ENCODE measurements around the gene CSGALNACT2.

Gene CSGALNACT2

GRCh38 chr10:43128331-43128730, 9.9 kb upstream of the CSGALNACT2 start:
- H3K4me1 ChIP-seq: no peaks in the 10 kb centered on the region

GRCh38 chr10:43128958-43129706, 9.1 kb upstream of the CSGALNACT2 start:
- intact Hi-C loops (cut with DNase I; ENCODE audit: low total_unique reads): no loop called here
- H3K4me3 ChIP-seq: no peak overlapping the region
- DNase-seq: no peak
- TF ChIP-seq CTCF (IDR thresholded peaks at IDR 0.05): no peak
- peaks cover 0 to 4% (median 0%) of the 10 kb centered on the region in 3 donors for H3K36me3 ChIP-seq
- no peaks in the 10 kb centered on the region for H3K9me3 ChIP-seq
- no peak overlapping the region for H3K27ac ChIP-seq
- no peaks in the 10 kb centered on the region for H3K27me3 ChIP-seq
- H3K4me1 ChIP-seq: no peaks in the 10 kb centered on the region

More at GRCh38 chr10:43128331-43128730, 9.9 kb upstream of the CSGALNACT2 start:
- TF ChIP-seq CTCF (IDR thresholded peaks at IDR 0.05): no peak
- H3K36me3 ChIP-seq: peaks cover 0 to 4% (median 0%) of the 10 kb centered on the region in 3 donors
- no peaks in the 10 kb centered on the region for H3K27me3 ChIP-seq
- no peak for DNase-seq
- no peak overlapping the region for H3K4me3 ChIP-seq
- no peaks in the 10 kb centered on the region for H3K9me3 ChIP-seq
- H3K27ac ChIP-seq: no peak overlapping the region
- intact Hi-C loops (cut with DNase I; ENCODE audit: low total_unique reads): no loop called here

- no peaks in the 10 kb centered on the region for H3K9me3 ChIP-seq
- no peaks in the 10 kb centered on the region for H3K4me1 ChIP-seq
- H3K36me3 ChIP-seq: peaks cover 0 to 4% (median 0%) of the 10 kb centered on the region in 3 donors
- DNase-seq: no peak
- no peak overlapping the region for H3K27ac ChIP-seq
- H3K4me3 ChIP-seq: no peak overlapping the region
- no peaks in the 10 kb centered on the region for H3K27me3 ChIP-seq
- intact Hi-C loops (cut with DNase I; ENCODE audit: low total_unique reads): no loop called here
- TF ChIP-seq CTCF (IDR thresholded peaks at IDR 0.05): no peak
Observed at GRCh38 chr10:43130770-43131171, 7.5 kb upstream of the CSGALNACT2 start.

- DNase-seq: no peak
- no peak for TF ChIP-seq CTCF (IDR thresholded peaks at IDR 0.05)
- H3K9me3 ChIP-seq: no peaks in the 10 kb centered on the region
- no peaks in the 10 kb centered on the region for H3K27me3 ChIP-seq
- intact Hi-C loops (cut with DNase I; ENCODE audit: low total_unique reads): no loop called here
- H3K4me1 ChIP-seq: peaks cover 0 to 3% (median 1%) of the 10 kb centered on the region in 4 donors
- H3K27ac ChIP-seq: no peak overlapping the region
- no peak overlapping the region for H3K4me3 ChIP-seq
- peaks cover 0 to 4% (median 0%) of the 10 kb centered on the region in 3 donors for H3K36me3 ChIP-seq
Observed at GRCh38 chr10:43131256-43131655, 7.0 kb upstream of the CSGALNACT2 start.

- Histone ChIP-seq H3K27ac (no peak overlapping the region), H3K9me3 (no peaks in the 10 kb centered on the region), H3K4me1 (peaks cover 0 to 9% (median 4%) of the 10 kb centered on the region in 4 donors), H3K36me3 (peaks cover 0 to 4% (median 0%) of the 10 kb centered on the region in 3 donors), H3K4me3 (no peak overlapping the region), H3K27me3 (no peaks in the 10 kb centered on the region)
- no peak for TF ChIP-seq CTCF (IDR thresholded peaks at IDR 0.05)
- intact Hi-C loops (cut with DNase I; ENCODE audit: low total_unique reads): no loop called here
- no peak for DNase-seq
Observed at GRCh38 chr10:43131906-43132305, 6.3 kb upstream of the CSGALNACT2 start.

Data from tibial artery (tissue), 4 donors.